Measurements from ENCODE around the gene LUC7L3. TPM values are rescaled to one million over a fixed set of nuclear protein-coding genes. Genes with fewer than 3 reads are reported as not detected.

Gene LUC7L3
- total RNA-seq, 1 donor from 2014 or later: 222 TPM

- H3K27ac Mint-ChIP-seq (ENCODE audit: unreplicated experiment): no peak overlapping the region
- TF ChIP-seq CTCF (IDR thresholded peaks at IDR 0.05; ENCODE audit: partially characterized antibody, unreplicated experiment): no peak
- DNase-seq: no peak
- no peak overlapping the region for H3K4me3 Mint-ChIP-seq (ENCODE audit: unreplicated experiment)
- peaks cover 8% of the 10 kb centered on the region for H3K27me3 Mint-ChIP-seq (ENCODE audit: unreplicated experiment)
- H3K4me1 Mint-ChIP-seq (ENCODE audit: low read depth, unreplicated experiment): peaks cover 14% of the 10 kb centered on the region
- no peaks in the 10 kb centered on the region for H3K36me3 Mint-ChIP-seq (ENCODE audit: unreplicated experiment)
- peaks cover 3% of the 10 kb centered on the region for H3K9me3 Mint-ChIP-seq (ENCODE audit: unreplicated experiment)
Observed at GRCh38 chr17:50797135-50797810, 77.9 kb downstream of the LUC7L3 start.

GRCh38 chr17:50798424-50799288 lies 79.3 kb downstream of the LUC7L3 start:
- Mint-ChIP-seq H3K27ac (ENCODE audit: unreplicated experiment) (peak overlapping the region; percentile 1), H3K4me3 (ENCODE audit: unreplicated experiment) (peak overlapping the region; percentile 49), H3K9me3 (ENCODE audit: unreplicated experiment) (peaks cover 3% of the 10 kb centered on the region), H3K36me3 (ENCODE audit: unreplicated experiment) (no peaks in the 10 kb centered on the region), H3K27me3 (ENCODE audit: unreplicated experiment) (peaks cover 8% of the 10 kb centered on the region), H3K4me1 (ENCODE audit: low read depth, unreplicated experiment) (peaks cover 11% of the 10 kb centered on the region)
- no peak for TF ChIP-seq CTCF (IDR thresholded peaks at IDR 0.05; ENCODE audit: partially characterized antibody, unreplicated experiment)
- no peak for DNase-seq

- no peak for DNase-seq
- TF ChIP-seq CTCF (IDR thresholded peaks at IDR 0.05; ENCODE audit: partially characterized antibody, unreplicated experiment): no peak
- peaks cover 3% of the 10 kb centered on the region for H3K9me3 Mint-ChIP-seq (ENCODE audit: unreplicated experiment)
- H3K4me3 Mint-ChIP-seq (ENCODE audit: unreplicated experiment): no peak overlapping the region
- H3K36me3 Mint-ChIP-seq (ENCODE audit: unreplicated experiment): no peaks in the 10 kb centered on the region
- H3K27ac Mint-ChIP-seq (ENCODE audit: unreplicated experiment): no peak overlapping the region
- H3K4me1 Mint-ChIP-seq (ENCODE audit: low read depth, unreplicated experiment): peaks cover 11% of the 10 kb centered on the region
- peaks cover 8% of the 10 kb centered on the region for H3K27me3 Mint-ChIP-seq (ENCODE audit: unreplicated experiment)
Observed at GRCh38 chr17:50799582-50799981, 80.2 kb downstream of the LUC7L3 start.

- Mint-ChIP-seq H3K4me3 (ENCODE audit: unreplicated experiment) (no peak overlapping the region), H3K9me3 (ENCODE audit: unreplicated experiment) (peaks cover 3% of the 10 kb centered on the region), H3K36me3 (ENCODE audit: unreplicated experiment) (no peaks in the 10 kb centered on the region), H3K27me3 (ENCODE audit: unreplicated experiment) (peaks cover 8% of the 10 kb centered on the region), H3K27ac (ENCODE audit: unreplicated experiment) (no peak overlapping the region), H3K4me1 (ENCODE audit: low read depth, unreplicated experiment) (peaks cover 11% of the 10 kb centered on the region)
- no peak for TF ChIP-seq CTCF (IDR thresholded peaks at IDR 0.05; ENCODE audit: partially characterized antibody, unreplicated experiment)
- DNase-seq: no peak
Observed at GRCh38 chr17:50800196-50800700, 80.8 kb downstream of the LUC7L3 start.
